K562 (cell line): ENCODE measurements around the gene HBQ1. TPM values are rescaled to one million over a fixed set of nuclear protein-coding genes. Genes with fewer than 3 reads are reported as not detected.

Experiments
- ATAC-seq: fragments of 200-7000 bp; cut with Tn5 transposase; 3 replicates; pipeline ENCODE4 v1.9.1; 2020; ENCODE audit warnings: moderate library complexity
- BruUV-seq: library from RNA; stranded (reverse); fragments of 400-500 nt; replicated peaks from 2 replicates; lab custom pipeline; 2021; lab: Mats Ljungman, UMichigan
- CTCF ChIA-PET: fragments of 300-600 bp; formaldehyde crosslinking; extraction: SDS; loops from one replicate; lab custom pipeline; 2021; ENCODE audit warnings: low intra/inter-chr PET ratio; lab: Yijun Ruan, JAX
- POLR2A ChIA-PET: fragments of 300-600, 350-650 bp; sonication (Branson Sonifier 250); formaldehyde crosslinking; extraction: SDS; loops from one replicate; lab custom pipeline; 2021; ENCODE audit warnings: antibody characterized with exemption, inconsistent platforms; lab: Yijun Ruan, JAX
- DNase-seq, 4 experiments: peaks; one replicate each; pipeline versions ENCODE4 v3.0.0 to v3.0.0-alpha.2; 2011 to 2018; ENCODE audit warnings: low spot score in 3 of 4, mixed read lengths in 3 of 4; ENCODE audit errors: extremely low read depth in 1 of 4
- FAIRE-seq: peaks from 2 replicates; lab custom pipeline; 2011; peaks lifted over from hg19 to GRCh38; lab: Jason Lieb, UNC
- H2AFZ ChIP-seq: 2 replicates; pipeline ENCODE4 v1.6.0; 2011; ENCODE audit warnings: low read depth, low read length, control low read depth, inconsistent platforms
- H3K27ac ChIP-seq: fragments of 200-600 bp; 3 replicates; pipeline ENCODE4 v1.8.0; 2011; ENCODE audit warnings: low read depth, mild to moderate bottlenecking, control low read depth, inconsistent platforms, low read length, moderate library complexity, mixed read lengths; ENCODE audit errors: extremely low read depth
- H3K27me3 ChIP-seq, 2 experiments: fragments of 300-600 bp in 1 of 2; 2 replicates in 1 of 2; 3 replicates in 1 of 2; pipeline versions ENCODE4 v1.6.0 to v1.8.0; 2011; ENCODE audit warnings: inconsistent platforms in 2 of 2, low read length in 2 of 2, mild to moderate bottlenecking in 1 of 2, mixed read lengths in 1 of 2, moderate library complexity in 1 of 2; ENCODE audit not compliant: control insufficient read depth in 2 of 2, insufficient read depth in 2 of 2
- H3K36me3 ChIP-seq: fragments of 300-600 bp; 3 replicates; pipeline ENCODE4 v1.8.0; 2011; ENCODE audit warnings: mild to moderate bottlenecking, low read length, inconsistent platforms; ENCODE audit not compliant: control insufficient read depth, insufficient read depth
- H3K4me1 ChIP-seq, 2 experiments: fragments of 200-600 bp in 1 of 2; replicated peaks in 1 of 2; 2 replicates in 1 of 2; 3 replicates in 1 of 2; pipeline versions ENCODE4 v1.5.1 to v1.8.0; 2011; ENCODE audit warnings: inconsistent platforms in 2 of 2, low read length in 2 of 2, mild to moderate bottlenecking in 1 of 2, mixed read lengths in 1 of 2, moderate library complexity in 1 of 2; ENCODE audit not compliant: control insufficient read depth in 2 of 2, insufficient read depth in 2 of 2
- H3K4me2 ChIP-seq: 2 replicates; pipeline ENCODE4 v1.6.1; 2011; ENCODE audit warnings: low read length, control low read depth, inconsistent platforms, mixed read lengths; ENCODE audit not compliant: insufficient read depth
- H3K4me3 ChIP-seq: fragments of 200-600 bp; sonication (generic), shearing (Covaris generic); 2 replicates; pipeline ENCODE4 v1.5.1; 2016; ENCODE audit warnings: control low read depth, inconsistent platforms
- H3K79me2 ChIP-seq: fragments of 200-600 bp; 3 replicates; pipeline ENCODE4 v1.8.0; 2011; ENCODE audit warnings: low read length, inconsistent platforms; ENCODE audit not compliant: control insufficient read depth, insufficient read depth
- H3K9ac ChIP-seq, 2 experiments: 2 replicates each; pipeline versions ENCODE4 v1.6.0 to v1.6.1; 2011; ENCODE audit warnings: low read depth in 2 of 2, low read length in 2 of 2, control low read depth in 1 of 2, inconsistent platforms in 1 of 2, mild to moderate bottlenecking in 1 of 2, mixed read lengths in 1 of 2; ENCODE audit not compliant: insufficient read depth in 1 of 2
- H3K9me1 ChIP-seq: one replicate; pipeline ENCODE4 v1.6.0; 2011; ENCODE audit warnings: inconsistent platforms, mild to moderate bottlenecking, low read length, moderate library complexity; ENCODE audit not compliant: control insufficient read depth, insufficient read depth
- H3K9me3 ChIP-seq: replicated peaks from 2 replicates; pipeline ENCODE4 v1.5.1; 2011; ENCODE audit warnings: low read depth, low read length, inconsistent platforms; ENCODE audit not compliant: control insufficient read depth, insufficient read depth
- H4K20me1 ChIP-seq: replicated peaks from 2 replicates; pipeline ENCODE4 v1.6.1; 2011; ENCODE audit warnings: low read length, inconsistent platforms, mixed read lengths; ENCODE audit not compliant: control insufficient read depth, insufficient read depth
- ADNP ChIP-seq: fragments of 200-800 bp; sonication (Bioruptor generic); IDR thresholded peaks from 2 replicates; pipeline ENCODE4 v1.6.1; 2016; ENCODE audit warnings: missing genetic modification characterization, missing compliant biosample characterization
- ARID1B ChIP-seq: fragments of 450-650 bp; IDR thresholded peaks from 2 replicates; pipeline ENCODE4 v1.6.1; 2016; ENCODE audit warnings: antibody characterized with exemption, mild to moderate bottlenecking, inconsistent platforms
- BCOR ChIP-seq: fragments of 450-650 bp; IDR thresholded peaks from 2 replicates; pipeline ENCODE4 v1.6.1; 2016
- EZH2 ChIP-seq: IDR thresholded peaks from 2 replicates; pipeline ENCODE4 v1.6.1; 2012; ENCODE audit warnings: low read depth, mild to moderate bottlenecking, inconsistent platforms, low read length, borderline replicate concordance
- HBP1 ChIP-seq: fragments of 450-650 bp; formaldehyde crosslinking; IDR thresholded peaks from 2 replicates; pipeline ENCODE4 v1.4.0; 2022; ENCODE audit warnings: missing genetic modification characterization
- KDM1A ChIP-seq, 2 experiments: fragments of 450-650 bp; IDR thresholded peaks; 2 replicates each; pipeline ENCODE4 v1.6.1; 2016; ENCODE audit warnings: mild to moderate bottlenecking in 2 of 2
- LEF1 ChIP-seq: fragments of 450-650 bp; IDR thresholded peaks from 2 replicates; pipeline ENCODE4 v1.6.1; 2016; ENCODE audit warnings: mild to moderate bottlenecking
- NR2C1 ChIP-seq, 2 experiments: fragments of 450-650 bp; IDR thresholded peaks; 2 replicates each; pipeline ENCODE4 v1.6.1; 2017; ENCODE audit warnings: mild to moderate bottlenecking in 2 of 2, antibody characterized with exemption in 1 of 2, inconsistent platforms in 1 of 2, missing compliant biosample characterization in 1 of 2, missing genetic modification characterization in 1 of 2
- RBM25 ChIP-seq: fragments of 200-400 bp; formaldehyde crosslinking; IDR thresholded peaks from 2 replicates; pipeline ENCODE4 v1.6.1; 2018; ENCODE audit warnings: low read length, low read depth, moderate library complexity; ENCODE audit not compliant: severe bottlenecking
- SMAD2 ChIP-seq: fragments of 150-350 bp; IDR thresholded peaks from 2 replicates; pipeline ENCODE4 v1.6.1; 2014; ENCODE audit warnings: low read depth, mild to moderate bottlenecking, low read length
- ZNF146 ChIP-seq: IDR thresholded peaks from one replicate; pipeline ENCODE4 v1.6.1; 2018; ENCODE audit warnings: missing compliant biosample characterization; ENCODE audit not compliant: unreplicated experiment
- WGBS: fragments of 100-300 bp; shearing (Covaris generic); methylation state at CpG from one replicate; pipeline ENCODE4 v1.1.6; 2016; ENCODE audit warnings: low coverage, mixed read lengths; ENCODE audit not compliant: insufficient coverage; ENCODE audit errors: missing lambda C conversion rate; 5-methylcytosine and 5-hydroxymethylcytosine counted together
- in situ Hi-C: fragments of 300-500 bp; cut with MboI; formaldehyde crosslinking; loops from 4 replicates; pipeline ENCODE4 v1.15.0; 2018; ENCODE audit warnings: inconsistent platforms, mixed read lengths
- intact Hi-C: fragments of 100-400 bp; cut with micrococcal nuclease; formaldehyde crosslinking; loops from 2 replicates; pipeline ENCODE4 v1.14.2; 2022
- polyA plus RNA-seq, 8 experiments: library from polyadenylated mRNA; depleted of rRNA in 4 of 8; stranded (reverse) in 5 of 8; unstranded in 3 of 8; fragments of >200 nt; fragmentation: Nextera tagmentation in 2 of 8; fragmentation: Illumina TruSeq in 1 of 8; extraction: Ambion mirVana in 2 of 8; extraction: Trizol in 1 of 8; gene quantifications; 2 replicates each; pipeline versions ENCODE4 v1.2.1 to v1.2.3, GENCODE V29; 2011 to 2014; ENCODE audit warnings: inconsistent platforms in 1 of 8, missing spikeins in 1 of 8
- total RNA-seq, 7 experiments: library from RNA; depleted of rRNA in 6 of 7; stranded (reverse); fragments of >200 nt in 6 of 7; fragmentation: Illumina TruSeq in 2 of 7; extraction: Trizol in 2 of 7; gene quantifications; 2 replicates each; pipeline versions ENCODE4 v1.2.1 to v1.2.3, GENCODE V29; 2011 to 2021; ENCODE audit warnings: low replicate concordance in 1 of 7

The HBQ1 gene
- total and polyA plus RNA-seq, 9 of the 15 experiments (the other 6 are each of a cell fraction or from before 2014, with no cell fraction given) = 2.3 to 190 (median 19.8) TPM

- 0 out of 2 replicates have a peak, but pooled peaks have one; percentile 17 for TF ChIP-seq LEF1
- TF ChIP-seq EZH2 = no peak
Observed at GRCh38 chr16:138049-138417, 42.2 kb upstream of the HBQ1 start (continued).

GRCh38 chr16:140175-140857, 39.9 kb upstream of the HBQ1 start:
- Histone ChIP-seq H3K9me1 (no peaks in the 10 kb centered on the region), H3K36me3 (no peaks in the 10 kb centered on the region), H3K27me3 (no peaks in the 10 kb centered on the region), H3K79me2 (peaks cover 30% of the 10 kb centered on the region), H3K4me1 (peaks cover 37 to 57% of the 10 kb centered on the region in 2 experiments), H3K27ac (no peak overlapping the region), H3K9me3 (no peaks in the 10 kb centered on the region), H3K4me3 (no peak overlapping the region), H4K20me1 (no peaks in the 10 kb centered on the region), H3K9ac (no peak overlapping the region), H3K4me2 (no peak overlapping the region), H2AFZ (no peak overlapping the region)
- BruUV-seq = no TSS peak
- DNase-seq = no peak
- ChIA-PET CTCF (no interaction called here), POLR2A (interaction anchor here (0.7 to 0.9 kb wide), 2 partner anchors 34 to 250 kb away, joined by 3 to 5 read pairs; no protein-coding TSS in a partner anchor)
- no peak for FAIRE-seq
- ATAC-seq = no peak
- 85% methylated on average over 10 of the region's 10 CpGs for WGBS
- in situ Hi-C loops = no loop called here
- intact Hi-C loops = no loop called here
- TF ChIP-seq SMAD2 (no peak), HBP1 (no peak), BCOR (0 out of 2 replicates have a peak, but pooled peaks have one; percentile 49), ZNF146 (peak; percentile 84), RBM25 (peak; percentile 40), ARID1B (no peak), ADNP (tag) (peak; percentile 44; the same call in 1 of the 2 replicates), NR2C1 (IDR thresholded peaks at IDR 0.05) (no peak), NR2C1 (tag; IDR thresholded peaks at IDR 0.05) (no peak), KDM1A (IDR thresholded peaks at IDR 0.05) (peak in 1 of 2 experiments; percentile 51; a peak in 1 of 4 replicates)
